ENCODE measurements around the gene UCHL5.
"Not testable (repeated sequence)": the region's sequence is repeated elsewhere in the genome, so short reads cannot be mapped to it uniquely, and the experiment has no call there.

Gene UCHL5

DNA sequence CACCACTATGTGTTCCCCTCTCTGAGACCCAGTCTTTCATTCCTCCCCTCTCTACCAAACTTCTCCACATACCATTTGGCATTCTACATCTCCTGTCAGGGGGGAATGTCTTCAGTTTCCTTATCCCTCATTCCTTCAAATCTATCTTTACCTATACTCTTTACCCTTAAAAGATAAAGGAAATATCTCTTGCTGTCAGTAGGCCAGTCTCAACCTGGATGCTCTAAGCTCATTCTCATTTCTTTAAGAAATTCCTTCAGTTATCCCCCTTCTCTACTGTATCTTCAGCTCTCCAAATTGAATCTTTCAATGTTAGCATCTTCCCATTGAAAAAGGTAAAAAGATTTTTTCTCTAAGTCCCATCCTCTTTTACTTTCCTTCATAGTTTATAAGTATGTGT, 6.8 kb upstream of the UCHL5 start:
- DNase-seq (ENCODE audit: low read depth in 2 of 2): no peak

DNA sequence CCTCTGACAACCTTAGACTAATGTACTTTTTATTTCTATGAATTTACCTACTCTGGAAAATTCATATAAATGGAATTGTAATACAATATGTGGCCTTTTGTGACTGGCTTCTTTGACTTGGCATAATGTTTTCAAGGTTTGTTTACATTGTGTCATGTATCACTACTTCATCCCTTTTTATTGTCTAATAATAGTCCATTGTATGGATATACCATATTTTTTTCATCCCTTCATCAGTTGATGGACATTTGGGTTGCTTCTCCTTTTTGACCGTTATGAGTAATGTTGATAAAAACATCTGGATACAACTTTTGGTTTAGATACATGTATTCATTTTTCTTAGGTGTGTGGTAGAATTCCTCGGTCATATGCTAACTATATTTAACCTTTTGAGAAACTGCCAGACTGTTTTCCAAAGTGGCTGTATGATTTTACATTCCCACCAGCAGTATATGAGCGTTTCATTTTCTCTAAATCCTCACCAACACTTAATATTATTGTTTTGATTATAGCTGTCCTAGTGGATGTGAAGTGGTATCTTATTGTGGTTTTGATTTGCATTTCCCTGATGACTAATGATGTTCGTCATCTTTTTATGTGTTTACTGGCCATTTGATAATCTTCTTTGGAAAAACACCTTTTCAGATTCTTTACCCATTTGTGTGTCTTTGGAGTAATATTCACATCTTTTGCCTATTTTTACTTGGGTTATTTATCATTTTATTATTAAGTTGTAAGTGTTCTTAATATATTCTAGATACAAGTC, 3.7 kb upstream of the UCHL5 start:
- no peak for DNase-seq (ENCODE audit: low read depth in 2 of 2)

DNA sequence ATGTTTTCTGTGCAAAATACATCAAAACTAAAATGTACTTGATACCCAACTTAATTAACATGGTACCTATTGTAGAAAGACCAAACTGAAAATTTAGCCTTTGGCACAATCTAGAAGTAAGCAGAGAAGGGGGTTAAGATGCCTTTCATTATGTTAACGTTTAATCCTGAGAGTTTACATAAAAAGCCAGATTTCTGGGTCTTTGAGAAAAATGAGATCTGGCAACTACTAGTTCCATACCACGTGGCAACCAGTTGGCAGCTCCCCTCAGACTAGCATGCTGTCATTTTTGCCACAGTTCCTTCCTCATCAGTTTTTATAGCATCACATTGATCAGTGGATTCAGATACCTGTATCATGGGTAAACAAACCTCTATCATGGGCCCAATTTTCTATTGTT, 1.8 kb upstream of the UCHL5 start:
- no peak for DNase-seq (ENCODE audit: low read depth in 2 of 2)

DNA sequence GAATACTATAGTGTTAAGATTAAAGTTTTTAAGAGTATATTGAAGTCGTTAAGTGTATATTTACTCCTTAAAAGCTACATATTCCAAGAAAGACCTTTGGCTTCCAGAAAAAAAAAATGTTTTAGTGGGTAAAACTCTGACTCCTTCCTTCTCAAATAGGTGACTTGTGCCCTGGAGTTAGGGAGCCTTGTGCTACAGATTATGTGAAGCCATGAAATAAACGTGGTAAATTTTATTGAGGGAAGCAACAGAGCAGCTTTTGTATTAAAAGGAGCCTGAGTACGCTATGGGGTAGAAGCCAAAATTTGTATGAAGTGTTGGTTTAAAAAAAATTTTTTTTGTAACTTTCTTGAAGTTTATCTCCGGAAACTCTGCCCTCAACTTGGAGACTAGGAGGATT, 1.2 kb upstream of the UCHL5 start:
- no peak for DNase-seq (ENCODE audit: low read depth in 2 of 2)

DNA sequence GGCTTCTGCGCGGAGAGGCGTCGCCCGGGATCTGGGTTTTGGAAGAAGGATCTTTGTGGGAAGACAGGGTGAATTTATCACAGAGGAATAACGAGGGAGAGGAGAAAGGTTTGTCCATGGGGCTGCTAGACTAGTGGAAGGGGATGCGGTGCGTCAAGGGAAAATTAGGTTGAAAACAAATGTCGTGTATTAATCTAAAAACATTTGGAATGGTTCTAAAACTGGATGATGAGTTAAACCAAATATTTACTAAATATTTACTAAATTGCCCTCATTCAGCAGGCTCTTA, 899 bp upstream of the UCHL5 start:
- no peak for DNase-seq (ENCODE audit: low read depth in 2 of 2)

DNA sequence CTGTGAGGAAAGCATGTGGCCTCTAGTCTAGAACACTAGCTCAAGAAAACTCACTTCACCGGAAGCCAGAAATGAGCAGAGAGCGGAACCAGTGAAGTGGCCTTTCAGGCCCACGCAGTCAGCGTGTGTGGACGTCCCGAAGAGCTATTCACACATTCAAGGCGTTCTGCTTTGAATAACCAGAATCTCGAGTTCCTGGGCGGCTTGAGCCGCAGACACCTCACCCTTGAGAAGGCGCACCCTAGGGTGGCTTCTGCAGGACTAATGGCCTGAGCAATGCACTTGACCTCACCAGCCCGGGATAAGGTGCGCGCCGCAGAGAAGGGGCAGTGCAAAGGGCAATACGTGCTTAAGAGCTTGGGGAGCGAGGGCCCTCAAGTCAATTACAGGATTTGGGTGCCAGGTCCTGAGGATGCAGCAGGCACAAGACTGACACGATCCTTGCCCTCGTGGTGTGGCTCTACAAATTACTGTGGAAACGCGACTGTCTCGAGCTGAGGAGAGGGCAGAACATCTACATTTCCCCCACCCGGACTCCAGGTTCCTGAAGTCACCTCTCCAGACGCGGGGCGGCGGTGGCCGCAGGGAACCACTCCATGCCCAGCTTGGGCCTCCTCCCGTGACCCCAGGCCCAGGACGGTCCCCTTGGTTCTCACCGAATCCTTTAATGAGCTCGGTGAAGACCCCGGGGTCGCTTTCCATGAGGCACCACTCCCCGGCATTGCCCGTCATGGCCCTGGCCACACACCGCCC, 455 bp downstream of the UCHL5 start:
- peak; percentile 34 to 41 for DNase-seq (ENCODE audit: low read depth in 2 of 2)

DNA sequence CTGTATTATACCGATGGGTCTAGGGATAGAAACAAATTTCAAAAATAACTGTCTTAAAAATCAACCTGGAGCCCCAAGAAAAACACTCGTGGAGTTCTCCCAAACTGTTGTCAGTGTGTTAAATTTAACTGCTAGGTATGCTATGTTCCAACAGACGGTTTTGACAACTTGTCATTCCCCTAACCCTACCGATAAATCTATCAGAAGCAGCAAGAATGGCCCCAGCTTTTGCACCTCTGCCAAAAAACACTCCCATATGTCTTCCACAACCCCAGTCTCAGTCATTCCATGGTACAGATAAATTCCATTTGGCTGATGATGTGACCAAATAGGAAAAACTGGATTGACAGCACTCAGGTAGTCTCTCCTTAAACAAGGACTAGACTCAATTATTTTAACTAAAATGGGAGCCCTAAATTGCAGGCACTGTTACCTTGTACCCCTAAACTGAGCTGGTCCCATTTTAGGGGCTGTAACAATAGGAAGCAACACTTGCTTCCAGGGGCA, 4.9 kb downstream of the UCHL5 start:
- DNase-seq (ENCODE audit: low read depth in 2 of 2): no peak

DNA sequence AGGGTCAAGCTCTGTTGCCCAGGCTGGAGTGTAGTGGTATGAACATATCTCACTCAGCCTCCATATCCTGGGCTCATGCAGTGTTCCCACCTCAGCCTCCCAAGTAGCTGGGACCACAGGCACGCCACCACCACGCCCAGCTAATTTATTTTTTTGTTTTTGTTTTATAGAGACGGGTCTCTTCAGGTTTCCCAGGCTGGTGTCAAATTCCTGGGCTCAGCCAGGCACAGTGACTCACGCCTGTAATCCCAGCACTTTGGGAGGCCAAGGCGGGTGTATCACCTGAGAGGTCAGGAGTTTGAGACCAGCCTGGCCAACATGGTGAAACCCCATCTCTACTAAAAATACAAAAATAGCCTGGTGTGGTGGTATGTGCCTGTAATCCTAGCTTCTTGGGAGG, 10.2 kb downstream of the UCHL5 start:
- DNase-seq (ENCODE audit: low read depth in 2 of 2): not testable (repeated sequence)

DNA sequence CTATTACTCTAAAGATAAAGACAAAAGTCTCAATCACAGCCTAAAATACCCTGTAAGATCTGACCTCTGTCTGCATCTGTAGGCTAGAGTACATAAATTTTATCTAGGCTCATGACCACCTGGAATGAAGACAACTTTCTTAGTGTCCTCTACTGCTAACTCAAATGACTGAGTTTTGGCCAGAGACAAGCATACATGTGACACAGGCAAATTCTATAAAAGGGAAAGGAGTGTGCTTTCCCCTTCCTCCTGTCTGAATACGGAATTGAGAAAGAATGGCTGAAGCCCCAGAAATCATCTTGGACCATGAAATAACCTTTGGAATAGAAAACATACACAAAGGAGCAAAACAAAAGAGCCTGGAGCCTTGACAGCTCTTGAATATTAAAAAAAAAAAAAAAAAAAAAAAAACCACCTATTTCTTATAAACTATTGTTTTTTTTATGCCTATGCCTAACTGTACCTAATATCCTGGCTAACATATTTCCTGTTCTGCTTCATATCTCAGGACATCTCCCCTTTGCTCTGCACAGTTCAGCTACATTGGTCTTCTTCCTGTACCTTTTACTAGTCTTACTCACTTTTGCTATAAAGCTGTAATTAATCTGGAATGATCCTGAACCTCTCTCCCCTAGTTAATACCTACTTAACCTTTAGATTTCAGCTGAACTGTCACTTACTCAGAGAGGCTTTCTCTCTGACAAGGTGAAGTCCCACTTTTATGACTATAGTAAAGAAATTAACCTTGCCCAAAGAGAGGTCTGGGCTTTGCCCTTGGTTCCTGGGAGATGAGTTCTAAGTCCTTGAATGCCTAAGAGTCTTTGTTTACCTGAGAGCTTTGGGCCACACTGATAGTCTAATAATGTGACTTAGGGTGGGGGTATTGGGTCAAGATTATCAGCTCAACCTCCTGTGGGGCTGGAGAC, 16.1 kb downstream of the UCHL5 start:
- DNase-seq (ENCODE audit: low read depth in 2 of 2): no peak

DNA sequence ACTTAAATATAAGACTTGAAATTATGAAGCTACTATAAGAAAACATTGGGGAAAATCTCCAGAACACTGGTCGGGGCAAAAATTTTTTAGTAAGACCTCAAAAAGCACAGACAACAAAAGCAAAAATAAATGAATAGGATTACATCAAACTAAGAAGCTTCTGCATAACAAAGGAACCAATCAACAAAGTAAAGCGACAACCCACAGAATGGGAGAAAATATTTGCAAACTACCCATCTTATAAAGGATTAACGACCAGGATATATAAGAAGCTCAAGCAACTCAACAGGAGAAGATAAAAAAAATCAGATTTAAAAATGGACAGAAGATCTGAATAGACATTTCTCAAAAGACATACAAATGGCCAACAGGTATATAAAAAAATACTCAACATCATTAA, 19.1 kb downstream of the UCHL5 start:
- DNase-seq (ENCODE audit: low read depth in 2 of 2): no peak

DNA sequence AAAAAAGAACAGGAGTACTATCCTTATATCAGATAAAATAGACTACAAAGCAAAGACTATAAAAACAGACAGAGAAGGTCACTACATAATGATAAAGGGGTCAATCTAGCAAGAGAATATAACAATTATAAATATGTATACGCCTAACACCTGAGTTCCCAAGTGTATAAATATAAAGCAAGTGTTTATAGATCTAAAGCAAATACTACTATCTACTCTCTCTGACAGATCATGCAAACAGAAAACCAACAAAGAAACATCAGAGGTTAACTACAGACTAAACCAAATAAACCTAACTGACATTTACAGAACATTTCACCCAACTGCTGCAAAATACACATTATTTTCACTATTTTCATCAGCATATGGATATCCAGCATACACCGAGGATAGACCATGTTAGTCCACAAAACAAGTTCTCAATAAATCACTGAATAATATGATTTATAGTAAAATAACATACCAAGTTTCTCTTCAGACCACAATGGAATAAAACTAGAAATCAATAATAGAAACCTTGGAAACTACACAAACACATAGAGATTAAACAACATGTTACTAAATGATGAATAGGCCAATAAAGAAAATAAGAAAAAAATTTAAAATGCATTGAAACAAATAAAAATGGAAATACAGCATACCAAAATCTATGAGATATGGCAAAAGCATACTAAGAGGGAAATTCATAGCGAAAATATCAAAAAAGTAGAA, 22.7 kb downstream of the UCHL5 start:
- DNase-seq (ENCODE audit: low read depth in 2 of 2): no peak

DNA sequence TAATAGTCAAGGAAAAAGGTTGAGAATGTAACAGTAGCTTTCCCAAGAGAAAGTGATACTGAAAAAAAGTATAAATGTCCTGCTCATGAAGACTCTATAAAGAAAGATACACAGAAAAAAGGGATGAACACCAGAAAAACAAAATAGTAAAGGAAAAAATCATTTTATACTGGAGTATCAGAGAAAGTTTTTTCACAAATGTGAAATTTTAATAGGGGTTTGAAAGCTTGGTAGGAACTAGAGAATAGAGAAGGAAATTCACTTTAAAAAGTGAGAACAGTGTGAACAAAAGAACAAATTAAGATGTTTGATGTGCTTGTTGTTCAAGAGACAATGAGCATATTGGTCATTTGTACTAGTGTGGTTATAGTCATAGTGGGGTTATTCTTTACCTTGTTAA, 25.6 kb downstream of the UCHL5 start:
- DNase-seq (ENCODE audit: low read depth in 2 of 2): no peak

DNA sequence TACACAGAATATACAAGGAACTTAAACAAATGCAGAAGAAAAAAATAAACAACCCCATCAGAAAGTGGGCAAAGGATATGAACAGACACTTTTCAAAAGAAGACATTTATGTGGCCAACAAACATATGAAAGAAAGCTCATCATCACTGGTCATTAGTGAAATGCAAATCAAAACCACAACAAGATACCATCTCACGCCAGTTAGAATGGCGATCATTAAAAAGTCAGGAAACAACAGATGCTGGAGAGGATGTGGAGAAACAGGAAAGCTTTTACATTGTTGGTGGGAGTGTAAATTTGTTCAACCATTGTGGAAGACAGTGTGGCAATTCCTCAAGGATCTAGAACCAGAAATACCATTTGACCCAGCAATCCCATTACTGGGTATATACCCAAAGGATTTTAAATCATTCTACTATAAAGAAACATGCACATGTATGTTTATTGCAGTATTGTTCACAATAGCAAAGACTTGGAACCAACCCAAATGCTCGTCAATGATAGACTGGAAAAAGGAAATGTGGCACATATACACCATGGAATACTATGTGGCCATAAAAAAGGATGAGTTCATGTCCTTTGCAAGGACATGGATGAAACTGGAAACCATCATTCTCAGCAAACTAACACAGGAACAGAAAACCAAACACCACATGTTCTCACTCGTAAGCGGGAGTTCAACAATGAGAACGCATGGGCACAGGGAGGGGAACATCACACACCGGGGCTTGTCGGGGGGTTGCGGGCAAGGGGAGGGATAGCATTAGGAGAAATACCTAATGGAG, 26.3 kb downstream of the UCHL5 start:
- DNase-seq (ENCODE audit: low read depth in 2 of 2): not testable (repeated sequence)

DNA sequence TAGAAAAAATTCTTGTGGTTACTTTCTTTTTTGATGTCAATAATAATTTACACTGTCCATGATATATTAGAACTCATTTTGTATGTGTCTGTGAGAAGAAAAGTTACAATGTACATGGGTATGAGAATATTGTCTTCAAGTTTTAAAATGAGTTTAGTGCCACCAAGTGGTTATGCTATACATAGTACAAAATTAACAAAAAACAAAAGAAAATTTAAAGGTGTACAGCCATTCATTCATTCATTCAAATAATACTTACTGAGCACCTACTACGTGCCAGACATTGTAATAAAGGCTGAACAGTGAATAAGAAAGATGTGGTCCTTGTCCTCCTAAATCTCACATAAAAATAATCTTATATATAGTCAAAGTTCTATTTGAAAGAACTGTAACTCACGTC, 27.7 kb downstream of the UCHL5 start:
- DNase-seq (ENCODE audit: low read depth in 2 of 2): no peak

DNA sequence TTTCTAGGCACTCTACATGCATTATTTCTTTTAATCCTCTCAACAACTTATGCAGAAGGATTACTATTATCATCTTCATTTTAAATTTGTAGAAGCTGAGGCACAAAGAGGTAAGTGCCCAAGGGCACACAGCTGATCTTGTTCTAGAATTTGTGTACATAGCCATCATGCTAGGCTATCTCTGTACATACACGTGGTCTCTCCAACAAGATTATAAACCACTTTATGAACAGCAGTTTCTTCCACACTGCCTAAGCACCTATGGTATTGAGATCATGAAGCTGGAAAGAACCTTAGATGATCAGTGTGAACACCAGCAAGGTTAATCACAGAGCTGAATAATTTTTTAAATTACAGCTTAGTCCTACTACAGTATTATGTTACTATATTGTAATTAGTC, 28.9 kb downstream of the UCHL5 start:
- no peak for DNase-seq (ENCODE audit: low read depth in 2 of 2)

DNA sequence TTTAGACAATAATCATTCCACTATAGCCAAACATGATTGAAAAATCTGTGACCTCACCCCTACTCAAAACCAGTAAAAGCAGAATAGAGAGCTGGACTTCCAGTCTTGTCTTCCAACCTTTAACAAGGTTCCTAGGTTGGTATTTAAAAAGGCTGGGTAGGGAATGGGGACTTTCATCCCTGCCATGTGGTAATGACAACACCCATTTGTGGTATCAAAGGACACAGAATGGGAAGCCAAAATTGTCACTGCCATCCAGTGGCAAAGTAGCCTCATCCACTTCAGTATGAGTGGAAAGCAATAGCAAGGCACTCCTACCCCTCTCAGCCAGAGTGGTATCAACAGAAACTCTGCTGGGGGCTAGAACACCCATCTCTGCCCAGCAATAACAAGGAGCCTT, 33.9 kb downstream of the UCHL5 start:
- DNase-seq (ENCODE audit: low read depth in 2 of 2): no peak

DNA sequence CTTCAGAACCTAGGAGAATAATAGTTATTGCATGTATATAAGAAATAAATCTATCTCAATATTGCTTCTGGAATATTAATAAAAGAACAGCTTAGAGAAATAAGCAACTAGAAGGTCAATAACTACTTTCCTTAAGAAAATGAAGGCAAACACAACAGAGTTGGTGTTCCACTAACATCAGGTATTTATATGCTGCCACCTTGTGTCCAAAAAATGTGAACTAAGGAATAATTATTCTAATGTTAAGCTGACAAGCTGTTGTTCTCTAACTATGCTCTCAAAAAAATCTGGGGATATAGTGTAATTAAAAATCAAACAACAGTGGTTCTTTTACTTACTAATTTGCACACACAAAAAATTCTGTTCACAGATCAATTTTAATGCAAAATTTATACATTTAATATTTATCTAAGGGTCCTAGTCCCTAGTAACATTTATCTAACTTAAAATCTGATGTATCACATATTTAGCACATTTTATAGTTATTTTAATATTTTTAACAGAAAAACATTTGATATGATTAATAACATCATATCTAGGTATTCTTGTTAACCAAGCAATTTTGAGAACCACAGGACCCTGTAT, 39.6 kb downstream of the UCHL5 start:
- no peak for DNase-seq (ENCODE audit: low read depth in 2 of 2)

DNA sequence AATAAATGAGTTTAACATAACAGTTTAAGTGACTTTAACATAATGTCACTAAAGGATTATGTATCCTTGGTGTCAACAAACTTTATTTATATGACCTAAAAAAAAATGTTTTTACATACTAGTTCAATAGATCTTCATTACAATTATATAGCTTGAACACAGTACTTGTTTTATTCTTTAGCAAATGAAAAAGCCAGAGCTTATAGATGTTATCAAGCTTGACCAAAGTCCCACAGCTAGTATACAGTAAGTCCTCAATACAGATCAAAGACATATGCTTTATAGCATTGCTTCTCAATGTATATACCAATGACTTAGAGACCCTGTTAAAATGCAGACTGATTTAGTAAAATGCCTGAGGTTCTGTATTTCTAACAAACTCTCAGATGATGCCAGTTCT, 42.4 kb downstream of the UCHL5 start:
- DNase-seq (ENCODE audit: low read depth in 2 of 2): no peak

DNA sequence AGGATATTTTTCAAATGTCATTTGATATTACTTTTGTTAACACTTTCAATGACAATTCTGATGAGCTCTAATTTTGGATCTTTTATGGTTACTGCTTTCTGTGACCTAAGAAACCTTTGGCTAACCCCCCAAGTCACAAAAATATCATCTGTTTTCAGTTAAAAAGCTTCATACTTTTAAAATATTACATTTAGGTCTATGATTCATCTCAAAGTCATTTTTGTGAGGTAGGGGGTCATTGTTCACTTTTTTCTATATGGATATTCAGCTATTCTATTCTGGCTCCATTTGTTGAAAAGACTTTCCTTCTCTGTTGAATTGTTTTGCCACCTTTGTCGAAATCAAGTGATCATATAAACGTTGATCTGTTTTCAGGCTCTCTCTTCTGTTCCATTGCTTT, 44.8 kb downstream of the UCHL5 start:
- no peak for DNase-seq (ENCODE audit: low read depth in 2 of 2)

DNA sequence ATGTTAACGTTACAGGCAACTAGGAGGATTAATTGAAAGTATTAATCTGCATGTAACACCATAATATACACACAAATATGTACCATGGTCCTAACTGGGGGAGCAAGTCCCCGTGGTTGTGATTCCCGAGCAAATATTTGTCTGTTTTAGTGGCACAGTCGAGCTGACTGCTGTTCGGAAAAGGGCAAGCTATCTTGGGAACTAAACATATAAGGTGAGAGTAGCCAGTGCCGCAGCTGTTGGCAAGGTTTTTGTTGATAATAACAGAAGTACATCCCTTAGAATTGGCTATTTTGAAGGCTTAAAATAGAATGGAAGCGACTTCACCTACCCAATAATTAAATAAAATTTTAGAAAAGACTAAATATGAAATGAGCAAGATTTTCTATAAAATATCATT, 45.5 kb downstream of the UCHL5 start:
- no peak for DNase-seq (ENCODE audit: low read depth in 2 of 2)

DNA sequence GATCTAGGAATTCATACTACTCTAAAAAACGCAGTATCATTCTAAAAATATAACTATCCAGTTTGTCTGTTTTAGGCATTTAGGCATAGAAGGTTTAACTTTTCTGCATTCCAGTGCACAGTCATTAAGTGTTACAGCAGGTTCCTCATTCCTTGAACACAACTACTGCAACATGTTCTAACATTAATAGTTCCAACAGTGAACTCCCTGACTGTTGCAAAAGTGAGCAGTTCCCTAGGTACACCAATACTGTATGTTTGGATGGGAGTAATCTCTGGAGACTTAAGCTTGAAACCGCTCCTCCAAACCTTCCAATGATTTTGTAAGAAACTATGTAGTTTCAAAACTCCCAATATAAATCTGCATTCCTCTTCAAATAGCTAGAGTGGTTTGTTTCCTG, 46.2 kb downstream of the UCHL5 start:
- DNase-seq (ENCODE audit: low read depth in 2 of 2): no peak

Measured in stimulated activated CD8-positive, alpha-beta memory T cell treated with anti-CD3 and anti-CD28 coated beads, Interleukin-15, amount 100 ng/mL, for 4 hours (primary cell).